PC-3 (cell line): ENCODE measurements around the gene DNAH17. TPM values are rescaled to one million over a fixed set of nuclear protein-coding genes. Genes with fewer than 3 reads are reported as not detected.

Experiments used
- ATAC-seq: fragments of 200-7000 bp; cut with Tn5 transposase; 2 replicates; pipeline ENCODE4 v1.9.1; 2020; ENCODE audit warnings: mild to moderate bottlenecking, moderate library complexity
- BruUV-seq: library from RNA; stranded (reverse); fragments of 400-500 nt; replicated peaks from 2 replicates; lab custom pipeline; 2021; lab: Mats Ljungman, UMichigan
- CTCF ChIA-PET: fragments of 300-600 bp; sonication (Branson Sonifier 250); formaldehyde crosslinking; loops from one replicate; lab custom pipeline; 2022; ENCODE audit warnings: antibody characterized with exemption; lab: Charles Lee
- POLR2A ChIA-PET: fragments of 300-600 bp; sonication (Branson Sonifier 250); formaldehyde crosslinking; loops from one replicate; lab custom pipeline; 2022; ENCODE audit warnings: antibody characterized with exemption; ENCODE audit not compliant: unreplicated experiment; lab: Charles Lee
- DNase-seq: peaks from one replicate; pipeline ENCODE4 v3.0.0-alpha.2; 2015
- H2AFZ ChIP-seq: fragments of 300-600 bp; sonication (generic); 2 replicates; pipeline ENCODE4 v1.6.0; 2016; ENCODE audit warnings: antibody characterized with exemption, low read length
- H3F3A ChIP-seq: fragments of 300-600 bp; sonication (generic); one replicate; pipeline ENCODE4 v1.6.0; 2017; ENCODE audit warnings: antibody characterized with exemption, low read length, control low read depth, mild to moderate bottlenecking; ENCODE audit not compliant: unreplicated experiment
- H3K27ac ChIP-seq: fragments of 300-600 bp; sonication (generic); 2 replicates; pipeline ENCODE4 v1.5.1; 2016; ENCODE audit warnings: mild to moderate bottlenecking, low read length
- H3K27me3 ChIP-seq: fragments of 300-600 bp; sonication (generic); 2 replicates; pipeline ENCODE4 v1.6.1; 2016; ENCODE audit warnings: low read length, mixed read lengths
- H3K36me3 ChIP-seq: fragments of 300-600 bp; sonication (generic); 2 replicates; pipeline ENCODE4 v1.6.1; 2016; ENCODE audit warnings: low read depth, mixed run types, low read length, mixed read lengths
- H3K4me1 ChIP-seq: fragments of 300-600 bp; sonication (generic); 2 replicates; pipeline ENCODE4 v1.5.1; 2016; ENCODE audit warnings: low read length; ENCODE audit not compliant: insufficient read depth
- H3K4me2 ChIP-seq: fragments of 300-600 bp; sonication (generic); 2 replicates; pipeline ENCODE4 v1.6.0; 2016; ENCODE audit warnings: low read length
- H3K4me3 ChIP-seq: fragments of 300-600 bp; sonication (generic); 2 replicates; pipeline ENCODE4 v1.5.1; 2016; ENCODE audit warnings: mild to moderate bottlenecking, low read length, mixed read lengths
- H3K79me2 ChIP-seq: fragments of 300-600 bp; sonication (generic); 2 replicates; pipeline ENCODE4 v1.6.1; 2017; ENCODE audit warnings: low read length, mixed read lengths
- H3K9ac ChIP-seq: fragments of 300-600 bp; sonication (generic); 2 replicates; pipeline ENCODE4 v1.6.0; 2016; ENCODE audit warnings: mild to moderate bottlenecking, low read length
- H3K9me2 ChIP-seq: fragments of 300-600 bp; sonication (generic); replicated peaks from 2 replicates; pipeline ENCODE4 v1.6.1; 2016; ENCODE audit warnings: mixed run types, low read length, mixed read lengths
- H3K9me3 ChIP-seq: fragments of 300-600 bp; sonication (generic); 2 replicates; pipeline ENCODE4 v1.6.1; 2016; ENCODE audit warnings: low read length, mixed read lengths
- H4K20me1 ChIP-seq: fragments of 300-600 bp; sonication (generic); 2 replicates; pipeline ENCODE4 v1.6.1; 2016; ENCODE audit warnings: low read length, mixed read lengths
- CTCF ChIP-seq: fragments of 300-600 bp; sonication (generic); conservative IDR thresholded peaks from 2 replicates; pipeline ENCODE4 v1.5.1; 2017; ENCODE audit warnings: antibody characterized with exemption, low read depth, mild to moderate bottlenecking, low read length
- EZH2 ChIP-seq: fragments of 300-600 bp; sonication (generic); IDR thresholded peaks from one replicate; pipeline ENCODE4 v1.6.1; 2017; ENCODE audit warnings: antibody characterized with exemption, mild to moderate bottlenecking, low read length; ENCODE audit not compliant: unreplicated experiment
- EZH2phosphoT487 ChIP-seq: fragments of 300-600 bp; sonication (generic); IDR thresholded peaks from 2 replicates; pipeline ENCODE4 v1.6.1; 2018; ENCODE audit warnings: mild to moderate bottlenecking, antibody characterized with exemption, low read length, borderline replicate concordance
- intact Hi-C: fragments of 100-400 bp; cut with micrococcal nuclease; formaldehyde crosslinking; loops from 2 replicates; pipeline ENCODE4 v1.9.0; 2023
- total RNA-seq: library from RNA; depleted of rRNA; stranded (reverse); fragments of >200 nt; gene quantifications from 2 replicates; pipeline ENCODE4 v1.2.3, GENCODE V29; 2014

The DNAH17 gene
- total RNA-seq, 1 experiment from 2014 or later: 0.04 TPM

- no peaks in the 10 kb centered on the region for H3F3A ChIP-seq
- H3K4me3 ChIP-seq: no peak overlapping the region
- TF ChIP-seq CTCF (no peak), EZH2phosphoT487 (no peak), EZH2 (no peak)
- H3K4me1 ChIP-seq: peaks cover 1% of the 10 kb centered on the region
- H3K27ac ChIP-seq: no peak overlapping the region
- ChIA-PET CTCF (no interaction called here), POLR2A (no interaction called here)
- ATAC-seq (no peak), DNase-seq (no peak)
- H2AFZ ChIP-seq: no peak overlapping the region
- intact Hi-C loops: no loop called here
- H3K9me3 ChIP-seq: no peaks in the 10 kb centered on the region
- H3K36me3 ChIP-seq: no peaks in the 10 kb centered on the region
- no TSS peak for BruUV-seq
- peaks cover 27% of the 10 kb centered on the region; the same call in 1 of the 2 replicates for H3K27me3 ChIP-seq
- H3K79me2 ChIP-seq: no peaks in the 10 kb centered on the region
- H3K4me2 ChIP-seq: no peak overlapping the region
- H3K9me2 ChIP-seq: no peaks in the 10 kb centered on the region
- H3K9ac ChIP-seq: no peak overlapping the region
- H4K20me1 ChIP-seq: no peaks in the 10 kb centered on the region
These were observed 26.7 kb downstream of the DNAH17 start for GRCh38 chr17:78550464-78550863.

- Histone ChIP-seq H3K9me3 (no peaks in the 10 kb centered on the region), H3K27ac (no peak overlapping the region), H2AFZ (no peak overlapping the region), H3K9me2 (no peaks in the 10 kb centered on the region), H3K9ac (no peak overlapping the region), H3K36me3 (no peaks in the 10 kb centered on the region), H3F3A (no peaks in the 10 kb centered on the region), H4K20me1 (no peaks in the 10 kb centered on the region), H3K4me3 (no peak overlapping the region), H3K4me2 (no peak overlapping the region), H3K27me3 (peaks cover 23% of the 10 kb centered on the region; the same call in 1 of the 2 replicates), H3K4me1 (peaks cover 9% of the 10 kb centered on the region), H3K79me2 (no peaks in the 10 kb centered on the region)
- DNase-seq (no peak), ATAC-seq (no peak)
- CTCF ChIA-PET: no interaction called here
- POLR2A ChIA-PET: no interaction called here
- TF ChIP-seq CTCF: no peak
- TF ChIP-seq EZH2: no peak
- no peak for TF ChIP-seq EZH2phosphoT487
- intact Hi-C loops: no loop called here
- BruUV-seq: no TSS peak
These were observed 28.5 kb downstream of the DNAH17 start for GRCh38 chr17:78548725-78549124.

- no peak overlapping the region for H3K9ac ChIP-seq
- no peaks in the 10 kb centered on the region for H3K9me2 ChIP-seq
- ChIA-PET CTCF (no interaction called here), POLR2A (no interaction called here)
- DNase-seq: no peak
- H4K20me1 ChIP-seq: no peaks in the 10 kb centered on the region
- H3K4me1 ChIP-seq: peaks cover 9% of the 10 kb centered on the region
- H3F3A ChIP-seq: no peaks in the 10 kb centered on the region
- no peak for ATAC-seq
- no peak overlapping the region for H3K27ac ChIP-seq
- H3K9me3 ChIP-seq: no peaks in the 10 kb centered on the region
- intact Hi-C loops: no loop called here
- H2AFZ ChIP-seq: no peak overlapping the region
- H3K27me3 ChIP-seq: peaks cover 23% of the 10 kb centered on the region; the same call in 1 of the 2 replicates
- no peak overlapping the region for H3K4me3 ChIP-seq
- no peaks in the 10 kb centered on the region for H3K36me3 ChIP-seq
- TF ChIP-seq EZH2phosphoT487 (no peak), CTCF (no peak)
- BruUV-seq: no TSS peak
- no peaks in the 10 kb centered on the region for H3K79me2 ChIP-seq
- H3K4me2 ChIP-seq: no peak overlapping the region
These were observed 30.2 kb downstream of the DNAH17 start for GRCh38 chr17:78547035-78547434.
